ENCODE data around the gene PHETA1.

Gene PHETA1

DNA sequence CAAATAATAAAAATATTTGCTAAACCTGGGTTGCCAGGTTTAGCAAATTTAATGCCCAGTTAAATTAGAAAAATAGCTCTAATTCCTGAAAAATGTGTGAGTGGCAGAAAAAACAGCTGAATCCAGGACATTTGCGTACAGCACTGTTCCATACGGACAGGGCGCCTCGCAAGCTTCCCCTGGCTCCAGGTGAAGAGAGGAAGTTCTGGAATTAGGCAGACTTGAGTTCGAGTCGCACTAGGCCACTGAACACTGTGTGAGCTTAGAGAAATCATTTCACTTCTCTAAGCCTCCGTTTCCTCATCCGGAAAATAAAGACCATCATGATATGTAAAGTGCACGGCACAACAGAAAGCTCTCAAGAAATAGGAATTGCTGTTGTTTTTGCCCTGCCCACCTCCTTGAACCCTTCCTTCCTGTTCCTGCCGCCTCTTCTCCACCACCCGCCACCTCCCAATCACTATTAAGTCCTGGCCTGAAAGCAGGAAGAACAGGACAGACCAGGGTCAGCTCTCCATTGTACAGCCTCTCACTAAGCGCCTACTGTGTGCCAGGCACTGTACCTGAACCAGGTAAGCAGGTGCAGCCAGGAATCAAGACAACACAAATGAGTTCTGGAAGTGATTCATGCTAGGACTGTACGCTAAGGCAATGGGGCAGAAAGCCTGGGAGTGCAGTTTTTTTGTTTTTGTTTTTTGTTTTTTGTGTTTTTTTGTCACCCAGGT, 763 bp upstream of the PHETA1 start:
- no peak for DNase-seq (ENCODE audit: low read depth, low spot score)

- DNase-seq (ENCODE audit: low read depth, low spot score), result no peak
Observed at GRCh38 chr12:111368291-111368787, 556 bp downstream of the PHETA1 start.

DNA sequence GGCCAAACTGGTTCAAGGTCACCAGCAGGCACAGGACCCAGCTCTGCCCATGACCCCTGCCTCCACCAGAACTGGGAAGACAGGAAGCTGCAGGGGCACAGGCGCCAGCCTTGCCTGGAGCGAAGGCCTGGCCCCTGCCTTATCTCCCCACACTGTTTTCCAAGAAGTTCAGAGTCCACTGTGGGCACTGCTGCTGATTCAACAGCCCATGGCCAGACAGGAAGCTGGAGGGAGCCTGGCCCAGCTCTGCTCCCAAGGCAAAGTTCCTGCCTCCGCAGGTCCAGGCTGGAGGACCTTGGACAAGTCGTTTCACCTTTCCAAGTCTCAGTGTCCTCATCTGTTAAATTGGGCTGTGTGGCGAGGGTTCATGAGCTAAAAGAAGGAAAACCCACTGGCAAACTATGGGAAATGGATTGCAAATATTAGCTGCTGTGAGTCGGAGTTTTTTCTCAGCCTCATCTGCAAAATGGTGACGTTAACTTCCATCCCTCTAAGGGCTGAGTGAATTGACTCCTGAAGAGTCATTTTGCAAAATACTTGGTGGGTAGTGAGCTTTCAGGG, 1.2 kb downstream of the PHETA1 start:
- DNase-seq (ENCODE audit: low read depth, low spot score), result no peak

GRCh38 chr12:111366583-111366982, 2.3 kb downstream of the PHETA1 start:
- DNase-seq (ENCODE audit: low read depth, low spot score), result no peak

- no peak for DNase-seq (ENCODE audit: low read depth, low spot score)
Observed at GRCh38 chr12:111366075-111366474, 2.8 kb downstream of the PHETA1 start.

DNA sequence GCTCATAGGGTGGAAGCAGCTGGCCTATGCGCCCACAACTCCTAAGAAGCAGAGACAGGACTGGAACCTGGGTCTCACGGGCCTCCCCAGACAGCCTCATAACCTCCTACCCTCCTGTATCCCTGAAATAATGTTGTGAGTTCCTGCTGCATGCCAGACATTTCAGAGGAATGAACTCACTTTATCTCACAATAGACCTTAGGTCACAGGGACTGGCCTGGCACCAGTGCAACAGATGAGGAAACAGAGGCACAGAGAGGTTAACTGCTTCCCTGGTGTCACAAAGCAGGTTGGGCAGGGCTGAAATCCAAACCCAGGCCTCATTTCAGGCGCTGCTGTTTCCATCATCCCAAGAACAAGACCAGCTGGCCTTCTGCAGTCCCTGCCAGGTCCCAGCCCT, 5.3 kb downstream of the PHETA1 start:
- DNase-seq (ENCODE audit: low read depth, low spot score), result no peak

DNA sequence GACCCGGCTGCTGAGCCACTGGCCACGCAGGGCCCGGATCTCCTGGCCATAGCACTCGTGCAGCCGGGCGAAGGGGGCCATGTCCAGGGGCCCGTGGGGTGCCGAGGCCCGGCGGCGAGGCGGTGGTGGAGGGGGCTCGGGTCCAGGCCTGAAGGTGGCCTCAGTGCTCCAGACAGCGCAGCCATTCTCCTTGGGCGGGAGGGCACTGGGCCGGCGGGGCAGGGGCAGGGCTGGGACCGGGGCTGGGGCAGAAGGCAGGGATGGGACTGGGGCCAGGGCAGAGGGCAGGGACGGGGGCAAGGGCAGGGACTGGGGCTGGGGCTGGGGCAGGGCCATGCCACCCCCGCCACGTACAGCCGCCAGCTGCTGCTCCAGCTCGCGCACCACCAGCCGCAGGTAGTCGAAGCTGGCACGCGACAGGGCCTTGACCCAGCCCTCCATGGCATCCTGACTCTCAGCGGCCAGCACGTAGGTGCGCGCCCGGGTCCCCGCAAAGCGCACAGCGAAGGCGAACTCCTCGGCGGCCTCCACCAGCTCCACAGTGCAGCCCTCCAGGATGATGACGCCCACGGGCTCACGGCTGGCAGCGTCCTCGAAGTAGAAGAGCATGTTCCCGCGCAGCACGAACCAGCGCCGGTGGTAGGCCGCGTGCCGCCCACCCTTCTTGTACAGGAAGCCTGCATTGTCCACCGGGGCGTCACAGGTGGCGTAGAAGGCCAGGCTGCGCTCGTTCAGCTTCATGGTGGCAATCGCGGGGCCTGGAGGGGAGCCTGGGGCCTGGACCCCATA, 6.0 kb downstream of the PHETA1 start:
- no peak for DNase-seq (ENCODE audit: low read depth, low spot score)

- no peak for DNase-seq (ENCODE audit: low read depth, low spot score)
Observed at GRCh38 chr12:111361717-111362576, 6.9 kb downstream of the PHETA1 start.

- no peak for DNase-seq (ENCODE audit: low read depth, low spot score)
Observed at GRCh38 chr12:111361073-111361716, 7.7 kb downstream of the PHETA1 start.

DNA sequence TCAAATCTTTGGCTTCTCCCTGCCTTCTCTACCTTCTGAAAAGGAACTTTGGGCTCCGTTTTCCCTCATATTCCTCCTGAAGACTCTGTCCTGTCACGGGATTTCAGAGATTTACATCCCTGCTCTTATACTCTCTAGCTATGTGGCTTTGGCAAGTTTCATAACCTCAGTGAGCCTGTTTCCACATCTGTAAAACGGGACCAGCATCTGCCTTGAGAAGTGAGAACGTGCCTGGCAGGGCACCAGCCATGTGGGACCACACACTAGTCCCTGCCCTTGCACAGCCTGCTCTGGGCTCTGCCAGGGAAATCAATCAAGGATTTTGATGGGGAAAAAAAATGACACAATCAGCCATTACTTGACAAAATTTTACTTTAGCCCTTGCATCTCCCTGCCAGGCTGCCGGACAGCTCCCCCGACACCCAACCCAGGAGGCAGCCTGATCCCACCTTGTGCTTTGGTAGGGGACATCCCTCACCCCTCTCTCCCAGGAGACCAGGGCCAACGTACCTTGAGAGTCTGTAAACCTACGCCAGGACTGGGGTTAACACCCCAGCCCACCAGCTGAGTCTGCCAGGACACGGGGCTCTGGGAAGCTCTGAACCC, 8.5 kb downstream of the PHETA1 start:
- DNase-seq (ENCODE audit: low read depth, low spot score), result no peak

- DNase-seq (ENCODE audit: low read depth, low spot score), result no peak
Observed at GRCh38 chr12:111359914-111360276, 9.0 kb downstream of the PHETA1 start.

DNA sequence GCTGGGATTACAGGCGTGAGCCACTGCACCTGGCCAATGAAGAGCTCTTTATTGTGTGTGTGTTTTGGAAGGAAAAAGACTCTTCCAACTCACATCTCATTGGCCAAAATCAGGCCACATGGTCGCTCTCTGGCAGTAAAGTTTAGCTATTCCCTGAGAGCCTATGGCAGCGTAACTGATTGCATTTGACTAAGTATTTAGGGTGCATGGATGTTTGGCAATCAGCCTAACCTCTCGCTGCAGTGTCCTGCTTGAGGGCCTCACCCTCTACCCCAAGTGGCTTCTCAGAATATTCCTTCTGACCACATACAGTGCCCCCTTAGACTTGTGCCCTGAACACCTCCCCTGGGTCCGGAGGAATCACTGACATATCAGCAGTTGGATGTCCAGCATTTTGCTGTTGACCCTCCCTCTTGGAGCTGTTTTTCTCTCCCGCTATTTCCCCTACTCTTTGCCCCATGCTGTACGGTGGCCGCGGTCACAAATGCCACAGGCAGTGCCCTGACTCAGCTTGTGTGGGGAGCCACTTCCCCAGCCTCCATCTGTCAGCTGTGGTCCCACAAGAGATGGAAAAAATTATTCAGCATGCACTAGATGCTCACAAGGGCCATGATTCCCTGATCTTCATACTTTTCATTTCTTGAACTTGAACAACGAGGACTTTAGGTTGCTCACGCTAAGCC, 9.5 kb downstream of the PHETA1 start:
- DNase-seq (ENCODE audit: low read depth, low spot score), result no peak

DNA sequence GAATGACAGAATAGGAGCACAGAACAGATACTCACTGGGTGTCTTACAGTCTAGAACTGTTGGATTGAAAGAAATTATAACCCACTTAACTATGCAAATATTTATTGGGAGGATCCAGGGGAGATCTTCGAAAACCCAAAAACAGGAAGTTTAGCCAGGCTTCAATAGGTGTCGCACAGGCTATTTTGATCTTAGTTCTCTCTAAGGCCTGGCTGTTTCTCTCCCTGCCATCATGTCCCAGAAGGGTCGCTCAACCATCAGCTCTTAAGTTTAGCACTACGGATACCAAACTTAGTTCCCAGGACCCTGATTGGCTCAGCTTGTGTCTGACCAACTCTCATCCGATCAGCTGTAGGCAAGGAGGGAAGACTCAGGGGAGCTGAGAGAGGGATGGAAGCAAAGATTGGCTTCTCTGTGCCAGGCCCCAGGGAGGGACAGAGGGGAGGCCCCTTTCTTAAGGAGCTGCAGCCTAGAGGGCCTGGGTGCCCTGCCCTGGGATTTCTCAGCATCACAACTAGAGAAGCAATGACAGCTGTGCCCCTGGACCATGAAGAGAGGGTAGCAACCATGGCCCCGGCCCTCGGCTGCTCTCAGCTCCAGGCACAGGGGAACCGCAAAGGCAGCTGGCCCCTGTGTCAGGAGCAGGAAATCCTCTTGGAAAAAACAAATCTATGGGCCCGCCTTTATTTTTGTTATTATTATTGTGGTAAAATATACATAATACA, 13.5 kb downstream of the PHETA1 start:
- no peak for DNase-seq (ENCODE audit: low read depth, low spot score)

GRCh38 chr12:111354511-111354910, 14.4 kb downstream of the PHETA1 start:
- DNase-seq (ENCODE audit: low read depth, low spot score), result no peak

- no peak for DNase-seq (ENCODE audit: low read depth, low spot score)
Observed at GRCh38 chr12:111353603-111354295, 15.1 kb downstream of the PHETA1 start.

- DNase-seq (ENCODE audit: low read depth, low spot score), result no peak
Observed at GRCh38 chr12:111353026-111353425, 15.9 kb downstream of the PHETA1 start.

DNA sequence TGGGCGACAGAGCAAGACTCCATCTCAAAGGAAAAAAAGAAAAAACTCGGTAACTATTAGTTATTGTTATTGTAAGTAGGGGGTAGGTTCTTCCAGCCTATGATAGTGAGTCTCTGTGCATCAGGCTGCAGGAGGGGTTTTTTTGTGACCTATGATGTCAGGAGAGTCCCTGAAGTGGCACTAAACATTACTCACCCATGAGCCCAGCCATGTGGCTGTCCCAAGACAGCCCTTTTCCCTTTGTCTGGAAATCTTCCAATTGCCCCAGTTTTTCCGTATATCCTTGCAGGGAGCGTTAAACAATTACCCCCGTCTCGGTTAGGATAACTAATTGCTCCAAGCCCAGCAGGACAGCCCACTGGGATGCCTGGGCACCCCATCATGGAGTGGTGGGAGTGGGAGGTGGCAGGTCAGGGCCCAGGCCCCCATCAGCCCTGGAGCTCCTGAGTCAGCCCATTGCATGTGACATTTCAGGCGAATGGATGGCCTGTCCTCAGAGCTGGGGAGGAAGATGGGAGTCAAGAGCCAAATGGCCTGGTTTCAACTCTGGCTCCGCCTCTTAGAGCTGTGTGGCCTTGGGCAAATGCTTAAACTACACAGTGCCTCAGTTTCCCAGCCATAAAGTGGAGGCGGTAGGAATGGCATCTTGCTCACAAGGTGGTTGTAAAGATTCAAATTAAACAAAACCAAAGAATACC, 16.4 kb downstream of the PHETA1 start:
- DNase-seq (ENCODE audit: low read depth, low spot score), result no peak

DNA sequence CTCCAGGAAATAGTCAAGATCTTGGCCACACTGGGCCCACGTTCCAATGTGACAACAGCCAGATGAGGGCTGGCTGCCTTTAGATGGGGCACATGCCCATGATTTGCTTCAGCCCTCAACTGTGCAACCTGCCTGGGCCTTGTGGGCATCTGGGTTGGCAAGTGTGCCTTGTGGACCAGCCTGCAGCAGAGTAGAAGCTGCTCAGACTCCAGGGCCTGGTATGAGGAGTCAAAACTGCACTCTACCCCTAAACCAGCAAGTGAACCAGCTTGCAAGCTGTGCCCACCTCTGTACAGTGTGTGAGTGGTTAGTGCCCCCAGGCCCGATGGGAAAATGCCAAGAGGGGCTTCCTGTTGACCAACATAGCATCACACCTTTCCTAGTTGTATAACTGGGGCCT, 17.9 kb downstream of the PHETA1 start:
- no peak for DNase-seq (ENCODE audit: low read depth, low spot score)
